GM12864 (cell line): Measurements from ENCODE around the gene SLC12A8.

Experiments
- DNase-seq: peaks from one replicate; pipeline ENCODE4 v3.0.0-alpha.2; 2011; ENCODE audit warnings: low read depth
- H3K4me3 ChIP-seq: 2 replicates; pipeline ENCODE4 v1.5.1; 2011; ENCODE audit warnings: mild to moderate bottlenecking, low read depth, low read length, control low read depth
- TF ChIP-seq, protein P1 (sequence below): IDR thresholded peaks from 2 replicates; pipeline ENCODE4 v1.5.1; 2011; ENCODE audit warnings: low read depth, mild to moderate bottlenecking, moderate library complexity, low read length, control low read depth, inconsistent platforms; ENCODE audit errors: missing control alignments

SLC12A8 gene

GRCh38 chr3:125080077-125080476 is 132.5 kb downstream of the SLC12A8 start:
- H3K4me3 ChIP-seq = no peak overlapping the region
- DNase-seq = no peak
- TF ChIP-seq, protein P1, sequence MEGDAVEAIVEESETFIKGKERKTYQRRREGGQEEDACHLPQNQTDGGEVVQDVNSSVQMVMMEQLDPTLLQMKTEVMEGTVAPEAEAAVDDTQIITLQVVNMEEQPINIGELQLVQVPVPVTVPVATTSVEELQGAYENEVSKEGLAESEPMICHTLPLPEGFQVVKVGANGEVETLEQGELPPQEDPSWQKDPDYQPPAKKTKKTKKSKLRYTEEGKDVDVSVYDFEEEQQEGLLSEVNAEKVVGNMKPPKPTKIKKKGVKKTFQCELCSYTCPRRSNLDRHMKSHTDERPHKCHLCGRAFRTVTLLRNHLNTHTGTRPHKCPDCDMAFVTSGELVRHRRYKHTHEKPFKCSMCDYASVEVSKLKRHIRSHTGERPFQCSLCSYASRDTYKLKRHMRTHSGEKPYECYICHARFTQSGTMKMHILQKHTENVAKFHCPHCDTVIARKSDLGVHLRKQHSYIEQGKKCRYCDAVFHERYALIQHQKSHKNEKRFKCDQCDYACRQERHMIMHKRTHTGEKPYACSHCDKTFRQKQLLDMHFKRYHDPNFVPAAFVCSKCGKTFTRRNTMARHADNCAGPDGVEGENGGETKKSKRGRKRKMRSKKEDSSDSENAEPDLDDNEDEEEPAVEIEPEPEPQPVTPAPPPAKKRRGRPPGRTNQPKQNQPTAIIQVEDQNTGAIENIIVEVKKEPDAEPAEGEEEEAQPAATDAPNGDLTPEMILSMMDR = no peak

DNA sequence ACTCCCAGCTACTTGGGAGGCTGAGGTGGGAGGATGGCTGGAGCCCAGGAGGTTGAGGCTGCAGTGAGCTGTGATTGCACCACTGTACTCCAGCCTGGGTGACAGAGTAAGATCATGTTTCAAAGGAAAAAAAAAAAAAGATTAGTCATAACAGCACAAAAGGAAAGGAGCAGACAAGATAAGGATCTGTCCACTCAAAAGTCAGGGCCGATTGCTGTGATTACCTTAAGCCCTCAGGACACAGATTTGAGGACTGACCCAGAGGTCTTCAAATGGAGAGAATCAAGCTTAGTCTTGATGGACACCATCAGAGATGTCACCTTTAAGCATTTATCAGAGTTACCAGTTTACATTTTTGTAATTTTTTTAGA is 132.9 kb downstream of the SLC12A8 start:
- no peak overlapping the region for H3K4me3 ChIP-seq
- TF ChIP-seq, protein P1 = no peak
- no peak for DNase-seq

- TF ChIP-seq, protein P1 = no peak
Observed at GRCh38 chr3:125078951-125079674, 133.4 kb downstream of the SLC12A8 start.

DNA sequence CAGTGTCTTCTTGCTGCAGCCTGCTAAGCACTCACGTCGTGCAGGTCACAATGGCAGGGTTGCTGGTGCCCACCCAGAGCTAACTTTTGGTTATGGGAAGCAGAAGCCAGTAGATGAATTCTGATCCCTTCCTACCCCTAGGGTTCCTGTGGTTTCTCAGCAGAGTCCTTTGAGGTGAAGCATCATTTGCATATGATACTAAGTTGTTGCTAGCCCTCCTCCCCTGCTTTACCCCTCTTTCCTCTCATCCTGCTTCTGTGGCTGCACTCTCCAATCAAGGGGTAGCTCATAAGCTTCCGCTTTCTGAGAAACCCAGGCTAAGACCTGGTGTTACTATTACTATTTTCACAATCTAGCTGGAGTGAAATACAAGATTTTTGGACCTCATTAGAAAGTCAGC is 134.7 kb downstream of the SLC12A8 start:
- TF ChIP-seq, protein P1 = no peak
- H3K4me3 ChIP-seq = no peak overlapping the region
- DNase-seq = peak; percentile 31

More at GRCh38 chr3:125078951-125079674, 133.4 kb downstream of the SLC12A8 start:
- DNase-seq = no peak
- no peak overlapping the region for H3K4me3 ChIP-seq

DNA sequence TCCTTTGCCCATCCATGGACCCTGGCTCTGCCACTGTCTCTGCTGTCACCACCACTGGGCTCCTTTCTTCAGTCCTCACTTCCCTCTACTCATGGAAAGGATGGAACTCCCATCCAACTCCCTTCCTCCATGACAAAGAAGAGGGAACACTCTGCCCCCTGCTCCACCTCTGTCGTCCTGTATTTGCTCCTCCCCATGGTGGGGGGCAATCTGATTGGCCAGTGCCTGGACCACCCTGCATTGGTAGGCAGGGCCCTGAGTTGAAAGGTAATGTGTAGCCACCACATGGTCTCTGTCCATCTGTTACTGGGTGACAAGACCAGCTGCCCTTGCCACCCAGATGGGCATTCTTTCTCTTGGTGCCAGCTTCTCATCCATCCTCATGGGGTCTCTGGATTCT is 136.1 kb downstream of the SLC12A8 start:
- no peak for DNase-seq
- TF ChIP-seq, protein P1 = no peak
- no peak overlapping the region for H3K4me3 ChIP-seq

- no peak for DNase-seq
- H3K4me3 ChIP-seq = no peak overlapping the region
- TF ChIP-seq, protein P1 = peak; percentile 22
Observed at GRCh38 chr3:125075738-125076137, 136.8 kb downstream of the SLC12A8 start.

GRCh38 chr3:125073390-125073905 is 139.1 kb downstream of the SLC12A8 start:
- no peak for DNase-seq
- no peak overlapping the region for H3K4me3 ChIP-seq

More at GRCh38 chr3:125073390-125073905, 139.1 kb downstream of the SLC12A8 start:
- TF ChIP-seq, protein P1 = no peak
